Activated CD8-positive, alpha-beta memory T cell treated with anti-CD3 and anti-CD28 coated beads for 4 hours (primary cell): ENCODE data around the gene OR5D18.
"Not testable (repeated sequence)": the region's sequence is repeated elsewhere in the genome, so short reads cannot be mapped to it uniquely, and the experiment has no call there.

ENCODE experiments used
- DNase-seq, 2 donors: peaks; one replicate each; pipeline ENCODE4 v3.0.0-alpha.2; 2020; ENCODE audit warnings: low read depth in 2 of 2

Gene OR5D18

GRCh38 chr11:55819330-55819729 lies at the start of gene OR5D18:
Gene OR5D18 (plus strand): TSS chr11:55819630. CDS start chr11:55819630, 0 bp downstream.
- no peak for DNase-seq

GRCh38 chr11:55773138-55773537 lies 46.3 kb upstream of the OR5D18 start, which contains the start of gene OR5D13:
Gene OR5D13 (plus strand): TSS chr11:55773438. CDS start chr11:55773438, 0 bp downstream.
- DNase-seq: no peak

- no peak for DNase-seq
Observed at GRCh38 chr11:55791606-55792005, 27.8 kb upstream of the OR5D18 start.

- DNase-seq: no peak
Observed at GRCh38 chr11:55793321-55793720, 26.1 kb upstream of the OR5D18 start.

GRCh38 chr11:55795256-55795655 lies 24.2 kb upstream of the OR5D18 start, which contains the start of gene OR5D14:
Gene OR5D14 (plus strand): TSS chr11:55795556. CDS start chr11:55795556, 0 bp downstream.
- DNase-seq: no peak

GRCh38 chr11:55806248-55806647 lies 13.2 kb upstream of the OR5D18 start:
- no peak for DNase-seq

- no peak for DNase-seq
Observed at GRCh38 chr11:55811067-55811466, 8.4 kb upstream of the OR5D18 start, which contains the start of gene OR5L1. Gene OR5L1 (plus strand): TSS chr11:55811367. CDS start chr11:55811467, 100 bp downstream.

GRCh38 chr11:55826919-55827318 lies 7.5 kb downstream of the OR5D18 start, which contains the start of gene OR5L2:
Gene OR5L2 (plus strand): TSS chr11:55827219. CDS start chr11:55827219, 0 bp downstream.
- DNase-seq: no peak

- DNase-seq: no peak
Observed at GRCh38 chr11:55838452-55838851, 19.0 kb downstream of the OR5D18 start, which contains the start of gene OR5D16. Gene OR5D16 (plus strand): TSS chr11:55838752. CDS start chr11:55838752, 0 bp downstream.

GRCh38 chr11:55847453-55847852 lies 28.0 kb downstream of the OR5D18 start:
- no peak for DNase-seq

- no peak for DNase-seq
Observed at GRCh38 chr11:55849037-55849436, 29.6 kb downstream of the OR5D18 start.

GRCh38 chr11:55852141-55852540 lies 32.7 kb downstream of the OR5D18 start:
- DNase-seq: no peak

GRCh38 chr11:55854704-55855103 lies 35.3 kb downstream of the OR5D18 start:
- no peak for DNase-seq

- not testable (repeated sequence) for DNase-seq
Observed at GRCh38 chr11:55867354-55867753, 47.9 kb downstream of the OR5D18 start.
